Fibroblast of lung (primary cell): Measurements from ENCODE around the gene CCNT2. TPM values are rescaled to one million over a fixed set of nuclear protein-coding genes. Genes with fewer than 3 reads are reported as not detected.

Experiments used
- DNase-seq, 2 donors: peaks; one replicate each; pipeline versions ENCODE4 v3.0.0 to v3.0.0-alpha.2; 2010; ENCODE audit warnings: low read depth in 2 of 2
- H2AFZ ChIP-seq: 2 replicates; pipeline ENCODE4 v1.5.1; 2012; ENCODE audit warnings: low read length, control low read depth, inconsistent platforms
- H3K27ac ChIP-seq: 2 replicates; pipeline ENCODE4 v1.5.1; 2011; ENCODE audit warnings: low read length, control low read depth; ENCODE audit not compliant: insufficient read depth
- H3K27me3 ChIP-seq: 2 replicates; pipeline ENCODE4 v1.5.1; 2011; ENCODE audit warnings: mild to moderate bottlenecking, low read length; ENCODE audit not compliant: control insufficient read depth, insufficient read depth
- H3K36me3 ChIP-seq: 2 replicates; pipeline ENCODE4 v1.5.1; 2011; ENCODE audit warnings: low read length; ENCODE audit not compliant: control insufficient read depth, insufficient read depth
- H3K4me1 ChIP-seq: 2 replicates; pipeline ENCODE4 v1.5.1; 2011; ENCODE audit warnings: low read length; ENCODE audit not compliant: control insufficient read depth, insufficient read depth; ENCODE audit errors: extremely low read depth
- H3K4me2 ChIP-seq: 2 replicates; pipeline ENCODE4 v1.5.1; 2011; ENCODE audit warnings: low read length, control low read depth; ENCODE audit not compliant: insufficient read depth; ENCODE audit errors: extremely low read depth
- H3K4me3 ChIP-seq, 4 experiments: fragments of 200-600 bp in 1 of 4; sonication (generic) in 1 of 4; replicated peaks in 1 of 4; 2 replicates each; pipeline ENCODE4 v1.5.1; 2011 to 2016; ENCODE audit warnings: low read length in 4 of 4, low read depth in 3 of 4, mild to moderate bottlenecking in 3 of 4, control low read depth in 2 of 4, inconsistent platforms in 1 of 4, mixed read lengths in 1 of 4; ENCODE audit not compliant: insufficient read depth in 1 of 4; ENCODE audit errors: control extremely low read depth in 1 of 4
- H3K79me2 ChIP-seq: 2 replicates; pipeline ENCODE4 v1.5.1; 2012; ENCODE audit warnings: mild to moderate bottlenecking, low read length, inconsistent platforms; ENCODE audit not compliant: control insufficient read depth, insufficient read depth
- H3K9ac ChIP-seq: 2 replicates; pipeline ENCODE4 v1.5.1; 2011; ENCODE audit warnings: mild to moderate bottlenecking, low read length, control low read depth; ENCODE audit not compliant: insufficient read depth
- H3K9me3 ChIP-seq: 2 replicates; pipeline ENCODE4 v1.5.1; 2012; ENCODE audit warnings: low read depth, low read length; ENCODE audit not compliant: control insufficient read depth, insufficient read depth
- H4K20me1 ChIP-seq: 2 replicates; pipeline ENCODE4 v1.5.1; 2011; ENCODE audit warnings: low read length; ENCODE audit not compliant: control insufficient read depth, insufficient read depth; ENCODE audit errors: extremely low read depth
- EZH2 ChIP-seq: IDR thresholded peaks from 2 replicates; pipeline ENCODE4 v1.5.1; 2012; ENCODE audit warnings: low read length, control low read depth, mild to moderate bottlenecking; ENCODE audit errors: missing control alignments
- polyA plus RNA-seq, 2 donors: library from polyadenylated mRNA; depleted of rRNA in 1 of 2; stranded (reverse) in 1 of 2; unstranded in 1 of 2; fragments of >200 nt; gene quantifications; 2 replicates each; pipeline ENCODE4 v1.2.1, GENCODE V29; 2011 to 2012; ENCODE audit warnings: missing spikeins in 1 of 2
- total RNA-seq: library from RNA; depleted of rRNA; stranded (reverse); fragments of >200 nt; gene quantifications from 2 replicates; pipeline ENCODE4 v1.2.1, GENCODE V29; 2014
- TF ChIP-seq, protein P1 (sequence below), 2 donors: IDR thresholded peaks in 1 of 2; conservative IDR thresholded peaks in 1 of 2; 1 replicate in 1 of 2; 2 replicates in 1 of 2; pipeline ENCODE4 v1.5.1; 2011 to 2012; ENCODE audit warnings: low read length in 2 of 2, control low read depth in 1 of 2, inconsistent platforms in 1 of 2, low read depth in 1 of 2, mild to moderate bottlenecking in 1 of 2

CCNT2 gene
- total and polyA plus RNA-seq, 2 donors (not counting 1 experiment from before 2014, with no cell fraction given) = 10.5 to 30.1 TPM

DNA sequence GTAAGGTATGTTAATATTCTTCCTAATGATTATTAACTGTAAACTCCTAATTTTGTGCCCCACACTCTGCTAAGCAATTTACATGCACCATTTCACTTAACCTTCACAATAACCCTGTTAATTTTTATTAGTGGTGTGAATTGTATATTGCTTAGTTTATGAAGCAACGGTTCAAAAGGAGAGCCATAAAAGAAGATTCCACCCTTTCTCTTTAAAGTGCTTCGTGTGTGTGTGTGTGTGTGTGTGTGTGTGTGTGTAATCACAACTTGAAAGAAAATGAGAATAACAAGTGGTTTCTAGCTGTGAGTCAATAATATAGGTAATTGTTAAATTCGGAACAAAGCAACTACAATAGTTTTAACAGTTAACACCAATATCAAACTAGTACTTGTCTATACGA is 60.6 kb downstream of the CCNT2 start:
- TF ChIP-seq EZH2 = no peak
- TF ChIP-seq, protein P1, sequence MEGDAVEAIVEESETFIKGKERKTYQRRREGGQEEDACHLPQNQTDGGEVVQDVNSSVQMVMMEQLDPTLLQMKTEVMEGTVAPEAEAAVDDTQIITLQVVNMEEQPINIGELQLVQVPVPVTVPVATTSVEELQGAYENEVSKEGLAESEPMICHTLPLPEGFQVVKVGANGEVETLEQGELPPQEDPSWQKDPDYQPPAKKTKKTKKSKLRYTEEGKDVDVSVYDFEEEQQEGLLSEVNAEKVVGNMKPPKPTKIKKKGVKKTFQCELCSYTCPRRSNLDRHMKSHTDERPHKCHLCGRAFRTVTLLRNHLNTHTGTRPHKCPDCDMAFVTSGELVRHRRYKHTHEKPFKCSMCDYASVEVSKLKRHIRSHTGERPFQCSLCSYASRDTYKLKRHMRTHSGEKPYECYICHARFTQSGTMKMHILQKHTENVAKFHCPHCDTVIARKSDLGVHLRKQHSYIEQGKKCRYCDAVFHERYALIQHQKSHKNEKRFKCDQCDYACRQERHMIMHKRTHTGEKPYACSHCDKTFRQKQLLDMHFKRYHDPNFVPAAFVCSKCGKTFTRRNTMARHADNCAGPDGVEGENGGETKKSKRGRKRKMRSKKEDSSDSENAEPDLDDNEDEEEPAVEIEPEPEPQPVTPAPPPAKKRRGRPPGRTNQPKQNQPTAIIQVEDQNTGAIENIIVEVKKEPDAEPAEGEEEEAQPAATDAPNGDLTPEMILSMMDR (conservative IDR thresholded peaks at IDR 0.05 in 1 of 2, IDR thresholded peaks at IDR 0.05 in 1 of 2; ENCODE audit: low read depth in 1 of 2, low read length in 2 of 2) = no peak
- Histone ChIP-seq H3K36me3 (no peaks in the 10 kb centered on the region), H3K27me3 (no peaks in the 10 kb centered on the region), H3K79me2 (no peaks in the 10 kb centered on the region), H3K27ac (no peak overlapping the region), H3K9me3 (no peaks in the 10 kb centered on the region), H3K9ac (no peak overlapping the region), H4K20me1 (no peaks in the 10 kb centered on the region), H3K4me1 (no peaks in the 10 kb centered on the region), H3K4me2 (no peak overlapping the region), H2AFZ (no peak overlapping the region), H3K4me3 (no peak overlapping the region)
- no peak for DNase-seq

DNA sequence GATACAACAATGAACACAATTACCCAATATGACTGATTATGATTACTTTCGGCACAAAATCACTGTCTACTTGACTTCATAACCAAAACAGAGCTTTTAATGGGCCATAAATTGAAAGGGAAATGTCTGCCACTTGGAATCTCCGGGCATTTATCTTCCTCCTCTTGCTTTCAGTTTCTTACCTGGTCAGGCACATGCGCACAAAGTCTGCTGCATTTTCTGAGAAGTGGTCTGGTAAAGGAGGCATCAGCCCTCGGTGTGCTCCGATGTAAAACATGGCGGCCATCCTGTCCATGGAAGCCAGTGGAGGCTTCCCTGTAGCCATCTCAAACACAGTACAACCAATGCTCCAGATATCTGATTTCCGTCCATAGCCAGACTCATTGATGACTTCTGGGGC is 62.0 kb downstream of the CCNT2 start:
- Histone ChIP-seq H4K20me1 (no peaks in the 10 kb centered on the region), H3K4me2 (no peak overlapping the region), H3K27me3 (no peaks in the 10 kb centered on the region), H3K79me2 (no peaks in the 10 kb centered on the region), H2AFZ (no peak overlapping the region), H3K27ac (no peak overlapping the region), H3K9ac (no peak overlapping the region), H3K4me1 (no peaks in the 10 kb centered on the region), H3K4me3 (no peak overlapping the region), H3K36me3 (no peaks in the 10 kb centered on the region), H3K9me3 (no peaks in the 10 kb centered on the region)
- DNase-seq = no peak
- no peak for TF ChIP-seq EZH2
- TF ChIP-seq, protein P1 (conservative IDR thresholded peaks at IDR 0.05 in 1 of 2, IDR thresholded peaks at IDR 0.05 in 1 of 2; ENCODE audit: low read depth in 1 of 2, low read length in 2 of 2) = no peak

DNA sequence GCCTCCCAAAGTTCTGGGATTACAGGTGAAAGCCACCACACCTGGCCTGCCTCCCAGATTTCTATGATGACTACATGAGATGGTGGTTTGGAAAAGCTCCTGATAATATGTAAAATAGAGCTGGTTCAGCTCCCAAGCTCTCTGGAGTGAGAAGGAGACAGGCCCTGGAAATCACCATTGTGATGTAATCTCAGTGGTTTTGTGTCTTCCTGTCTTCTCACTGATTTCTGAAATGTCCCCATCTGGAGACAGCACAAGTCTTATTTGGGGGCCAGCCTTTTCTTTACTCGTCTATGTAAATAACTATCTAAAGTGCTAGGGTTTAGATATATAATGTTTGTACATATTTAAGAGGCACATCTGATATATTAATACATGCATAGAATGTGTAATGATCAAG is 64.0 kb downstream of the CCNT2 start:
- Histone ChIP-seq H3K4me3 (no peak overlapping the region), H3K27ac (no peak overlapping the region), H3K4me1 (no peaks in the 10 kb centered on the region), H2AFZ (no peak overlapping the region), H3K4me2 (no peak overlapping the region), H3K9ac (no peak overlapping the region), H3K27me3 (peaks cover 4% of the 10 kb centered on the region), H3K9me3 (no peaks in the 10 kb centered on the region), H4K20me1 (no peaks in the 10 kb centered on the region), H3K36me3 (no peaks in the 10 kb centered on the region), H3K79me2 (no peaks in the 10 kb centered on the region)
- TF ChIP-seq, protein P1 (conservative IDR thresholded peaks at IDR 0.05 in 1 of 2, IDR thresholded peaks at IDR 0.05 in 1 of 2; ENCODE audit: low read depth in 1 of 2, low read length in 2 of 2) = no peak
- no peak for TF ChIP-seq EZH2
- no peak for DNase-seq
